Astrocyte (in vitro differentiated cells and primary cell): ENCODE results near the gene CHST15. TPM values are rescaled to one million over a fixed set of nuclear protein-coding genes. Genes with fewer than 3 reads are reported as not detected.
A peak's percentile ranks its signal among the peaks of the same experiment; 100 is the strongest.

Experiments
- DNase-seq: peaks from one replicate; pipeline ENCODE4 v3.0.0-alpha.2; 2010; ENCODE audit warnings: low read depth
- FAIRE-seq: peaks from 2 replicates; lab custom pipeline; 2011; peaks lifted over from hg19 to GRCh38; lab: Jason Lieb, UNC
- H2AFZ ChIP-seq: 2 replicates; pipeline ENCODE4 v1.6.0; 2012; ENCODE audit warnings: low read depth, low read length, inconsistent platforms
- H3K27ac ChIP-seq: 2 replicates; pipeline ENCODE4 v1.5.1; 2011; ENCODE audit warnings: low read depth, low read length, inconsistent platforms
- H3K27me3 ChIP-seq: 2 replicates; pipeline ENCODE4 v1.6.0; 2011; ENCODE audit warnings: low read length, inconsistent platforms; ENCODE audit not compliant: insufficient read depth
- H3K36me3 ChIP-seq: 2 replicates; pipeline ENCODE4 v1.5.1; 2011; ENCODE audit warnings: low read length, inconsistent platforms; ENCODE audit not compliant: insufficient read depth
- H3K4me1 ChIP-seq: 2 replicates; pipeline ENCODE4 v1.5.1; 2011; ENCODE audit warnings: low read length, inconsistent platforms; ENCODE audit not compliant: insufficient read depth
- H3K4me2 ChIP-seq: 2 replicates; pipeline ENCODE4 v1.6.0; 2012; ENCODE audit warnings: low read length, inconsistent platforms
- H3K4me3 ChIP-seq: 2 replicates; pipeline ENCODE4 v1.5.1; 2011; ENCODE audit warnings: low read depth, mild to moderate bottlenecking, low read length, inconsistent platforms; ENCODE audit not compliant: insufficient read depth
- H3K79me2 ChIP-seq: 2 replicates; pipeline ENCODE4 v1.6.0; 2012; ENCODE audit warnings: mild to moderate bottlenecking, low read length, inconsistent platforms; ENCODE audit not compliant: insufficient read depth
- H3K9ac ChIP-seq: 2 replicates; pipeline ENCODE4 v1.6.0; 2012; ENCODE audit warnings: mild to moderate bottlenecking, low read length, inconsistent platforms
- H3K9me3 ChIP-seq: 2 replicates; pipeline ENCODE4 v1.5.1; 2012; ENCODE audit warnings: low read depth, mild to moderate bottlenecking, low read length, inconsistent platforms; ENCODE audit not compliant: insufficient read depth
- H4K20me1 ChIP-seq: 2 replicates; pipeline ENCODE4 v1.6.0; 2012; ENCODE audit warnings: low read length, inconsistent platforms; ENCODE audit not compliant: insufficient read depth
- H3K27ac Mint-ChIP-seq: one replicate; pipeline ENCODE4 v1.8.0; 2021; ENCODE audit warnings: mild to moderate bottlenecking, mixed read lengths; ENCODE audit not compliant: unreplicated experiment
- H3K27me3 Mint-ChIP-seq: one replicate; pipeline ENCODE4 v1.8.0; 2021; ENCODE audit warnings: low read depth, mixed read lengths; ENCODE audit not compliant: unreplicated experiment
- H3K36me3 Mint-ChIP-seq: one replicate; pipeline ENCODE4 v1.8.0; 2021; ENCODE audit warnings: low read depth, mixed read lengths; ENCODE audit not compliant: unreplicated experiment
- H3K4me1 Mint-ChIP-seq: one replicate; pipeline ENCODE4 v1.8.0; 2021; ENCODE audit warnings: low read depth, mixed read lengths; ENCODE audit not compliant: unreplicated experiment
- H3K4me3 Mint-ChIP-seq: one replicate; pipeline ENCODE4 v1.8.0; 2021; ENCODE audit warnings: mild to moderate bottlenecking, moderate library complexity, mixed read lengths; ENCODE audit not compliant: unreplicated experiment
- H3K9me3 Mint-ChIP-seq: one replicate; pipeline ENCODE4 v1.8.0; 2021; ENCODE audit warnings: mild to moderate bottlenecking, mixed read lengths; ENCODE audit not compliant: unreplicated experiment
- CTCF ChIP-seq: IDR thresholded peaks from 2 replicates; pipeline ENCODE4 v1.5.1; 2011; ENCODE audit warnings: low read depth, mild to moderate bottlenecking, inconsistent platforms, low read length, moderate library complexity; ENCODE audit not compliant: insufficient read depth
- EZH2 ChIP-seq: IDR thresholded peaks from 2 replicates; pipeline ENCODE4 v1.6.1; 2012; ENCODE audit warnings: mild to moderate bottlenecking, low read length, inconsistent platforms; ENCODE audit not compliant: insufficient read depth
- total RNA-seq: library from RNA; stranded (reverse); gene quantifications from 2 replicates; pipeline ENCODE4 v1.2.1, GENCODE V29; 2021

Gene CHST15
- total RNA-seq, 1 donor from 2014 or later, result 20.6 TPM

- peaks cover 73% of the 10 kb centered on the region for H4K20me1 ChIP-seq
- no peaks in the 10 kb centered on the region for H3K36me3 ChIP-seq
- H3K36me3 Mint-ChIP-seq, result peaks cover 7% of the 10 kb centered on the region
- no peak overlapping the region for H3K27ac ChIP-seq
- H3K4me1 ChIP-seq, result peaks cover 19% of the 10 kb centered on the region
- peaks cover 2% of the 10 kb centered on the region for H3K9me3 Mint-ChIP-seq
- no peak overlapping the region for H3K4me3 Mint-ChIP-seq
- H3K27ac Mint-ChIP-seq, result no peak overlapping the region
- peaks cover 14% of the 10 kb centered on the region for H3K27me3 ChIP-seq
- DNase-seq (peak; percentile 25), FAIRE-seq (no peak)
- no peak for TF ChIP-seq EZH2
- no peak for TF ChIP-seq CTCF
- H3K79me2 ChIP-seq, result peaks cover 35% of the 10 kb centered on the region
- no peaks in the 10 kb centered on the region for H3K9me3 ChIP-seq
- H2AFZ ChIP-seq, result no peak overlapping the region
- peaks cover 12% of the 10 kb centered on the region for H3K4me1 Mint-ChIP-seq
- H3K4me3 ChIP-seq, result no peak overlapping the region
- peaks cover 29% of the 10 kb centered on the region for H3K27me3 Mint-ChIP-seq
- no peak overlapping the region for H3K4me2 ChIP-seq
- H3K9ac ChIP-seq, result no peak overlapping the region
These were observed 4.5 kb downstream of the CHST15 start for GRCh38 chr10:124088915-124089314.

- Histone ChIP-seq H3K27ac (no peak overlapping the region), H3K27me3 (peaks cover 14% of the 10 kb centered on the region), H3K9ac (no peak overlapping the region), H3K4me1 (peaks cover 14% of the 10 kb centered on the region), H3K4me2 (peak overlapping the region; percentile 5), H4K20me1 (peaks cover 80% of the 10 kb centered on the region), H3K9me3 (no peaks in the 10 kb centered on the region), H2AFZ (no peak overlapping the region), H3K4me3 (no peak overlapping the region), H3K36me3 (no peaks in the 10 kb centered on the region), H3K79me2 (peaks cover 35% of the 10 kb centered on the region)
- DNase-seq (peak; percentile 68), FAIRE-seq (no peak)
- Mint-ChIP-seq H3K27ac (no peak overlapping the region), H3K36me3 (peaks cover 9% of the 10 kb centered on the region), H3K4me1 (peaks cover 12% of the 10 kb centered on the region), H3K4me3 (no peak overlapping the region), H3K9me3 (peaks cover 2% of the 10 kb centered on the region), H3K27me3 (peaks cover 32% of the 10 kb centered on the region)
- TF ChIP-seq CTCF, result no peak
- no peak for TF ChIP-seq EZH2
These were observed 5.4 kb downstream of the CHST15 start for GRCh38 chr10:124087672-124088634.
